ENCODE data around the gene INPP4B.

INPP4B gene

GRCh38 chr4:142383800-142384470, 462.2 kb downstream of the INPP4B start:
- in situ Hi-C loops (cut with MboI; ENCODE audit: low sequenced_read_pairs): no loop called here

- in situ Hi-C loops (cut with MboI; ENCODE audit: low sequenced_read_pairs): no loop called here
These were observed 462.7 kb downstream of the INPP4B start for GRCh38 chr4:142383354-142383753.

GRCh38 chr4:142380052-142380602, 466.0 kb downstream of the INPP4B start:
- in situ Hi-C loops (cut with MboI; ENCODE audit: low sequenced_read_pairs): no loop called here

- in situ Hi-C loops (cut with MboI; ENCODE audit: low sequenced_read_pairs): no loop called here
These were observed 466.6 kb downstream of the INPP4B start for GRCh38 chr4:142379277-142380051.

- in situ Hi-C loops (cut with MboI; ENCODE audit: low sequenced_read_pairs): no loop called here
These were observed 467.9 kb downstream of the INPP4B start for GRCh38 chr4:142378179-142378578.

- in situ Hi-C loops (cut with MboI; ENCODE audit: low sequenced_read_pairs): no loop called here
These were observed 468.6 kb downstream of the INPP4B start for GRCh38 chr4:142377342-142378091.

GRCh38 chr4:142376204-142376603, 469.9 kb downstream of the INPP4B start:
- in situ Hi-C loops (cut with MboI; ENCODE audit: low sequenced_read_pairs): no loop called here

- in situ Hi-C loops (cut with MboI; ENCODE audit: low sequenced_read_pairs): no loop called here
These were observed 472.5 kb downstream of the INPP4B start for GRCh38 chr4:142373610-142374009.

- in situ Hi-C loops (cut with MboI; ENCODE audit: low sequenced_read_pairs): no loop called here
These were observed 473.4 kb downstream of the INPP4B start for GRCh38 chr4:142372530-142373260.

- in situ Hi-C loops (cut with MboI; ENCODE audit: low sequenced_read_pairs): no loop called here
These were observed 477.0 kb downstream of the INPP4B start for GRCh38 chr4:142369141-142369540.

- in situ Hi-C loops (cut with MboI; ENCODE audit: low sequenced_read_pairs): no loop called here
These were observed 478.5 kb downstream of the INPP4B start for GRCh38 chr4:142367418-142368180.

GRCh38 chr4:142366769-142367181, 479.3 kb downstream of the INPP4B start:
- in situ Hi-C loops (cut with MboI; ENCODE audit: low sequenced_read_pairs): no loop called here

GRCh38 chr4:142365391-142365790, 480.7 kb downstream of the INPP4B start:
- in situ Hi-C loops (cut with MboI; ENCODE audit: low sequenced_read_pairs): no loop called here

- in situ Hi-C loops (cut with MboI; ENCODE audit: low sequenced_read_pairs): no loop called here
These were observed 482.4 kb downstream of the INPP4B start for GRCh38 chr4:142363686-142364085.

GRCh38 chr4:142361981-142362380, 484.1 kb downstream of the INPP4B start:
- in situ Hi-C loops (cut with MboI; ENCODE audit: low sequenced_read_pairs): no loop called here

GRCh38 chr4:142360657-142361056, 485.4 kb downstream of the INPP4B start:
- in situ Hi-C loops (cut with MboI; ENCODE audit: low sequenced_read_pairs): no loop called here

GRCh38 chr4:142358656-142359055, 487.4 kb downstream of the INPP4B start:
- in situ Hi-C loops (cut with MboI; ENCODE audit: low sequenced_read_pairs): no loop called here

GRCh38 chr4:142356801-142357200, 489.3 kb downstream of the INPP4B start:
- in situ Hi-C loops (cut with MboI; ENCODE audit: low sequenced_read_pairs): no loop called here

- in situ Hi-C loops (cut with MboI; ENCODE audit: low sequenced_read_pairs): no loop called here
These were observed 489.9 kb downstream of the INPP4B start for GRCh38 chr4:142356118-142356759.

All from HL-60/S4 treated with phorbol 12-myristate 13-acetate at 8.2 ng/mL for 4 days and 3 days (cell line).